HepG2 (cell line): ENCODE data around the gene STYX. TPM values are rescaled to one million over a fixed set of nuclear protein-coding genes. Genes with fewer than 3 reads are reported as not detected.

Experiments
- ADNP ChIP-seq: sonication (generic); formaldehyde crosslinking; IDR thresholded peaks from 2 replicates; pipeline ENCODE4 v1.4.0; 2020; ENCODE audit warnings: missing genetic modification reagents
- ARID2 ChIP-seq: sonication (generic); formaldehyde crosslinking; IDR thresholded peaks from 2 replicates; pipeline ENCODE4 v1.8.1; 2022; ENCODE audit warnings: mild to moderate bottlenecking, missing genetic modification reagents, borderline replicate concordance
- CBX1 ChIP-seq: IDR thresholded peaks from one replicate; pipeline ENCODE4 v1.6.1; 2016; ENCODE audit warnings: antibody characterized with exemption, low read depth
- ELF1 ChIP-seq: sonication (generic); formaldehyde crosslinking; IDR thresholded peaks from 2 replicates; pipeline ENCODE4 v1.4.0; 2020; ENCODE audit warnings: missing genetic modification reagents
- EP300 ChIP-seq, 3 experiments: sonication (generic) in 1 of 3; formaldehyde crosslinking in 1 of 3; IDR thresholded peaks; 2 replicates each; pipeline versions ENCODE4 v1.5.1 to v1.6.1; 2011 to 2020; ENCODE audit warnings: low read depth in 2 of 3, low read length in 2 of 3, borderline replicate concordance in 1 of 3, improper control_type of control experiment in 1 of 3, mild to moderate bottlenecking in 1 of 3, missing genetic modification reagents in 1 of 3, moderate library complexity in 1 of 3
- HOXA5 ChIP-seq: sonication (generic); formaldehyde crosslinking; IDR thresholded peaks from 2 replicates; pipeline ENCODE4 v1.4.0; 2020; ENCODE audit warnings: missing genetic modification reagents
- NFE2L1 ChIP-seq: sonication (generic); formaldehyde crosslinking; IDR thresholded peaks from 2 replicates; pipeline ENCODE4 v1.4.0; 2020; ENCODE audit warnings: missing genetic modification reagents, mild to moderate bottlenecking, borderline replicate concordance
- NR2C2 ChIP-seq: sonication (generic); formaldehyde crosslinking; IDR thresholded peaks from 2 replicates; pipeline ENCODE4 v1.4.0; 2020; ENCODE audit warnings: missing genetic modification reagents, mild to moderate bottlenecking, moderate library complexity, borderline replicate concordance
- PCBP1 ChIP-seq: fragments of 200-400 bp; formaldehyde crosslinking; IDR thresholded peaks from 2 replicates; pipeline ENCODE4 v1.6.1; 2017; ENCODE audit warnings: mild to moderate bottlenecking, low read depth, low read length, borderline replicate concordance
- STAT5B ChIP-seq: sonication (generic); formaldehyde crosslinking; IDR thresholded peaks from 2 replicates; pipeline ENCODE4 v1.4.0; 2020; ENCODE audit warnings: missing genetic modification reagents
- ZNF552 ChIP-seq: sonication (generic); formaldehyde crosslinking; IDR thresholded peaks from 2 replicates; pipeline ENCODE4 v1.9.0; 2022; ENCODE audit warnings: missing genetic modification reagents, mild to moderate bottlenecking, borderline replicate concordance
- polyA plus RNA-seq, 8 experiments: library from polyadenylated mRNA; depleted of rRNA in 3 of 8; stranded (reverse) in 7 of 8; unstranded in 1 of 8; fragments of >200 nt; fragmentation: Illumina TruSeq in 4 of 8; extraction: Trizol in 4 of 8; gene quantifications; 2 replicates each; pipeline versions ENCODE4 v1.2.1 to v1.2.3, GENCODE V29; 2011 to 2016; ENCODE audit warnings: low read depth in 4 of 8, missing spikeins in 1 of 8, mixed read lengths in 1 of 8; ENCODE audit not compliant: insufficient read depth in 1 of 8
- total RNA-seq, 5 experiments: library from RNA; depleted of rRNA; stranded (reverse); fragments of >200 nt; fragmentation: Illumina TruSeq; extraction: Trizol; gene quantifications; 2 replicates each; pipeline ENCODE4 v1.2.3, GENCODE V29; 2016; ENCODE audit warnings: low read depth in 1 of 5
- TF ChIP-seq, protein P1 (sequence below): sonication (generic); formaldehyde crosslinking; IDR thresholded peaks from 2 replicates; pipeline ENCODE4 v1.8.0; 2022; ENCODE audit warnings: missing genetic modification reagents, mild to moderate bottlenecking, moderate library complexity, borderline replicate concordance
- TF ChIP-seq, protein P2 (sequence below): sonication (generic); formaldehyde crosslinking; IDR thresholded peaks from 2 replicates; pipeline ENCODE4 v1.5.0; 2020; ENCODE audit warnings: missing genetic modification reagents, mild to moderate bottlenecking, borderline replicate concordance
- TF ChIP-seq, protein P3 (sequence below): sonication (generic); formaldehyde crosslinking; conservative IDR thresholded peaks from 2 replicates; pipeline ENCODE4 v1.8.1; 2023; ENCODE audit warnings: missing genetic modification reagents
- TF ChIP-seq, protein P4 (sequence below): sonication (generic); formaldehyde crosslinking; IDR thresholded peaks from 2 replicates; pipeline ENCODE4 v1.8.0; 2022; ENCODE audit warnings: mild to moderate bottlenecking, missing genetic modification reagents, moderate library complexity
- TF ChIP-seq, protein P5 (sequence below): sonication (generic); formaldehyde crosslinking; IDR thresholded peaks from 2 replicates; pipeline ENCODE4 v1.4.0; 2020; ENCODE audit warnings: mild to moderate bottlenecking, low read depth, missing genetic modification reagents
- TF ChIP-seq, protein P6 (sequence below): sonication (generic); formaldehyde crosslinking; IDR thresholded peaks from 2 replicates; pipeline ENCODE4 v1.4.0; 2020; ENCODE audit warnings: mild to moderate bottlenecking, missing genetic modification reagents

STYX gene
- total and polyA plus RNA-seq, 2 of the 13 experiments (the other 11 are each of a cell fraction or from before 2014, with no cell fraction given): 6.6 to 10.9 TPM

DNA sequence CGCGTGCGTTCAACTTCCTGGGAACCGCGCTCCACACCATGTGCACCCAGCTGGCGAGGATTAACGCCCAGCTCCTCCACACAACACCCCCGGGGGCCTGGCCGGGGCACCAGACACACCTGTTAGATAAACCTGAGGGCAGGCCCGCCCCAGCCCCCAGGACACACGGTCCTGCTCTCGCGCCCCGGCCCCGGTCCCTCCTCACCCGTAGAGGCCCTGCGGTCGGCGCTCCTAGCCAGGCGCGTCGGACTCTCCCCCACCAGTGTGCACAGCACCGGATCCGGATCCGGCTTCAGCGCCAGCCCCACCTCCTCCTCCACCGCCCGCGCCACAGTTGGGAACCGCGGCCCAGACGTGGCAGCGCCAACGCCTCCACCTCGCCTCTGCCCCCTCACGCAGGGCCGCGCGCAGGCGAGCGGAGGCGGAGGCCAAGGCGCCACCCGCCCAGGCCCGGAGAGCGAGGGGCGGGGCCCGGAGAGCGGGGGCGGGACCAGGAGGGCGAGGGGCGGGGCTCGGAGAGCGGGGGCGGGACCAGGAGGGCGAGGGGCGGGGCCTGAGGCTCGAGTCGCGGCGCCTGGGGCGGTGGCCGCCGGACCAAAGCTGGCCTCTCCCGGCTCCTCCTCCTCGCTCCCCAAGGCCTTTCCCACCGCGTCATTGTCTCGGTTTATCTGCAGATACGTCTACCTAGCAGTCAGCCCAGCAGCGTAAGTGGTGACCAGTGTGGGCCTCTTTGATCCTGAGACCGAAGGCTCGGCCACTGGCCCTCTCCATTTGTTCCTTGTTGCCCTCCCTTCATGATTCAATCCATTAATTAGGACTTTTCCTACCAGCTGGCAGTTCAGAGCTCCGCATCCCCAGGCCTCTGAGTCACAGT lies 61.5 kb downstream of the STYX start, which contains the start of gene GNPNAT1 (continued):
- TF ChIP-seq NFE2L1 (CRISPR knock-in tag): peak; percentile 59; the same call in 1 of the 2 replicates
- TF ChIP-seq, protein P1, sequence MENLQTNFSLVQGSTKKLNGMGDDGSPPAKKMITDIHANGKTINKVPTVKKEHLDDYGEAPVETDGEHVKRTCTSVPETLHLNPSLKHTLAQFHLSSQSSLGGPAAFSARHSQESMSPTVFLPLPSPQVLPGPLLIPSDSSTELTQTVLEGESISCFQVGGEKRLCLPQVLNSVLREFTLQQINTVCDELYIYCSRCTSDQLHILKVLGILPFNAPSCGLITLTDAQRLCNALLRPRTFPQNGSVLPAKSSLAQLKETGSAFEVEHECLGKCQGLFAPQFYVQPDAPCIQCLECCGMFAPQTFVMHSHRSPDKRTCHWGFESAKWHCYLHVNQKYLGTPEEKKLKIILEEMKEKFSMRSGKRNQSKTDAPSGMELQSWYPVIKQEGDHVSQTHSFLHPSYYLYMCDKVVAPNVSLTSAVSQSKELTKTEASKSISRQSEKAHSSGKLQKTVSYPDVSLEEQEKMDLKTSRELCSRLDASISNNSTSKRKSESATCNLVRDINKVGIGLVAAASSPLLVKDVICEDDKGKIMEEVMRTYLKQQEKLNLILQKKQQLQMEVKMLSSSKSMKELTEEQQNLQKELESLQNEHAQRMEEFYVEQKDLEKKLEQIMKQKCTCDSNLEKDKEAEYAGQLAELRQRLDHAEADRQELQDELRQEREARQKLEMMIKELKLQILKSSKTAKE (CRISPR knock-in tag): peak; percentile 70; the same call in 1 of the 2 replicates
- TF ChIP-seq HOXA5 (CRISPR knock-in tag): peak; percentile 88
- TF ChIP-seq, protein P2, sequence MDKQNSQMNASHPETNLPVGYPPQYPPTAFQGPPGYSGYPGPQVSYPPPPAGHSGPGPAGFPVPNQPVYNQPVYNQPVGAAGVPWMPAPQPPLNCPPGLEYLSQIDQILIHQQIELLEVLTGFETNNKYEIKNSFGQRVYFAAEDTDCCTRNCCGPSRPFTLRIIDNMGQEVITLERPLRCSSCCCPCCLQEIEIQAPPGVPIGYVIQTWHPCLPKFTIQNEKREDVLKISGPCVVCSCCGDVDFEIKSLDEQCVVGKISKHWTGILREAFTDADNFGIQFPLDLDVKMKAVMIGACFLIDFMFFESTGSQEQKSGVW (CRISPR knock-in tag): no peak
- TF ChIP-seq, protein P3, sequence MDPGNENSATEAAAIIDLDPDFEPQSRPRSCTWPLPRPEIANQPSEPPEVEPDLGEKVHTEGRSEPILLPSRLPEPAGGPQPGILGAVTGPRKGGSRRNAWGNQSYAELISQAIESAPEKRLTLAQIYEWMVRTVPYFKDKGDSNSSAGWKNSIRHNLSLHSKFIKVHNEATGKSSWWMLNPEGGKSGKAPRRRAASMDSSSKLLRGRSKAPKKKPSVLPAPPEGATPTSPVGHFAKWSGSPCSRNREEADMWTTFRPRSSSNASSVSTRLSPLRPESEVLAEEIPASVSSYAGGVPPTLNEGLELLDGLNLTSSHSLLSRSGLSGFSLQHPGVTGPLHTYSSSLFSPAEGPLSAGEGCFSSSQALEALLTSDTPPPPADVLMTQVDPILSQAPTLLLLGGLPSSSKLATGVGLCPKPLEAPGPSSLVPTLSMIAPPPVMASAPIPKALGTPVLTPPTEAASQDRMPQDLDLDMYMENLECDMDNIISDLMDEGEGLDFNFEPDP (CRISPR knock-in tag): no peak
- TF ChIP-seq, protein P4, sequence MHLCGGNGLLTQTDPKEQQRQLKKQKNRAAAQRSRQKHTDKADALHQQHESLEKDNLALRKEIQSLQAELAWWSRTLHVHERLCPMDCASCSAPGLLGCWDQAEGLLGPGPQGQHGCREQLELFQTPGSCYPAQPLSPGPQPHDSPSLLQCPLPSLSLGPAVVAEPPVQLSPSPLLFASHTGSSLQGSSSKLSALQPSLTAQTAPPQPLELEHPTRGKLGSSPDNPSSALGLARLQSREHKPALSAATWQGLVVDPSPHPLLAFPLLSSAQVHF (CRISPR knock-in tag): peak; percentile 75; the same call in 1 of the 2 replicates
- no peak for TF ChIP-seq STAT5B (CRISPR knock-in tag)
- TF ChIP-seq ADNP (CRISPR knock-in tag): no peak
- TF ChIP-seq PCBP1: no peak
- TF ChIP-seq CBX1: peak; percentile 50
- TF ChIP-seq, protein P5, sequence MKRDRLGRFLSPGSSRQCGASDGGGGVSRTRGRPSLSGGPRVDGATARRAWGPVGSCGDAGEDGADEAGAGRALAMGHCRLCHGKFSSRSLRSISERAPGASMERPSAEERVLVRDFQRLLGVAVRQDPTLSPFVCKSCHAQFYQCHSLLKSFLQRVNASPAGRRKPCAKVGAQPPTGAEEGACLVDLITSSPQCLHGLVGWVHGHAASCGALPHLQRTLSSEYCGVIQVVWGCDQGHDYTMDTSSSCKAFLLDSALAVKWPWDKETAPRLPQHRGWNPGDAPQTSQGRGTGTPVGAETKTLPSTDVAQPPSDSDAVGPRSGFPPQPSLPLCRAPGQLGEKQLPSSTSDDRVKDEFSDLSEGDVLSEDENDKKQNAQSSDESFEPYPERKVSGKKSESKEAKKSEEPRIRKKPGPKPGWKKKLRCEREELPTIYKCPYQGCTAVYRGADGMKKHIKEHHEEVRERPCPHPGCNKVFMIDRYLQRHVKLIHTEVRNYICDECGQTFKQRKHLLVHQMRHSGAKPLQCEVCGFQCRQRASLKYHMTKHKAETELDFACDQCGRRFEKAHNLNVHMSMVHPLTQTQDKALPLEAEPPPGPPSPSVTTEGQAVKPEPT: no peak
- TF ChIP-seq, protein P6, sequence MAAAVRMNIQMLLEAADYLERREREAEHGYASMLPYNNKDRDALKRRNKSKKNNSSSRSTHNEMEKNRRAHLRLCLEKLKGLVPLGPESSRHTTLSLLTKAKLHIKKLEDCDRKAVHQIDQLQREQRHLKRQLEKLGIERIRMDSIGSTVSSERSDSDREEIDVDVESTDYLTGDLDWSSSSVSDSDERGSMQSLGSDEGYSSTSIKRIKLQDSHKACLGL (CRISPR knock-in tag): peak; percentile 91
- TF ChIP-seq ZNF552 (CRISPR knock-in tag): 0 out of 2 replicates have a peak, but pooled peaks have one; percentile 54
- TF ChIP-seq EP300 (IDR thresholded peaks at IDR 0.05; ENCODE audit: low read depth in 2 of 2, low read length in 2 of 2): 0 out of 4 replicates have a peak, but pooled peaks of 1 of the 2 experiments have one; percentile 6
- TF ChIP-seq EP300 (CRISPR knock-in tag; IDR thresholded peaks at IDR 0.05; ENCODE audit: borderline replicate concordance): 0 out of 2 replicates have a peak, but pooled peaks have one; percentile 14
- TF ChIP-seq ELF1 (CRISPR knock-in tag): peak; percentile 46; the same call in 1 of the 2 replicates
- peak; percentile 86; the same call in 1 of the 2 replicates for TF ChIP-seq ARID2
- peak; percentile 82 for TF ChIP-seq NR2C2 (CRISPR knock-in tag)
